Measurements from ENCODE around the gene IDH1.
"Not testable (repeated sequence)": the region's sequence is repeated elsewhere in the genome, so short reads cannot be mapped to it uniquely, and the experiment has no call there.

The IDH1 gene

DNA sequence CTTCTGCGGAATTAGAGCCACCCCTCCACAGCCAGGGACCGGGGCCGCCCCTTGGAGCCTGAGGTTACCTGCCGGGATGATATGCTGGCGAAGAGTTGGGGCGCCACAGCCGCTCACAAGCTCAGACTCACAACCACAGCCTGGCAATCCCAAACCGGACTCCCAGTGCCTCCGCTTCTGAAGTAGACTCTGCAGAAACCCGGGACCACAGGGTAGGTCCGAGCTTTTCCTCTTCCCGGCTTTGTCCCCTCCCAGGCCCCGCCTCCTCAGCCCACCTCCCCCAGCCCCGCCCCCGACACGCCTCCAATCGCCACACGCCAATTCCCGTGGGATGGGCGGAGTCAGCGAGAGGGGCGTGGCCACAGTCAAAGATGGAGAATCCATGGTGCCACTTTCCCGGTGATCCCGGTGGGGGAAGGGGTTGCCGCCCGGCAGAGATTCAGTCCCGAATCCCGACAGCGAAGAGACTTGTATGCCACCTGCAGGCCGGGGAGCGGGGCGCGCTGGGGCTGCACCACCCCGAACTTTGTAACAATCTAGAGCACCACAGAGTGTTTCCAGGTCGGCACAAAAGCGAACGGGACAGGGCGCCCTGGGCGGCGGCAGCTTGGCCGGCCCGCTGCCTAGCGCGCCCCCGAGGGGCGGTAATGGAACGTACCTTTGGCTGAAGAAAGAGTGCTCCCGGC, at the start of gene IDH1:
Gene IDH1 (minus strand): TSS at position 201 of the 686 bp plus-strand sequence. CDS start 3,520 bp downstream, outside the sequence.
- DNase-seq (ENCODE audit: low read depth), result peak; percentile 88

DNA sequence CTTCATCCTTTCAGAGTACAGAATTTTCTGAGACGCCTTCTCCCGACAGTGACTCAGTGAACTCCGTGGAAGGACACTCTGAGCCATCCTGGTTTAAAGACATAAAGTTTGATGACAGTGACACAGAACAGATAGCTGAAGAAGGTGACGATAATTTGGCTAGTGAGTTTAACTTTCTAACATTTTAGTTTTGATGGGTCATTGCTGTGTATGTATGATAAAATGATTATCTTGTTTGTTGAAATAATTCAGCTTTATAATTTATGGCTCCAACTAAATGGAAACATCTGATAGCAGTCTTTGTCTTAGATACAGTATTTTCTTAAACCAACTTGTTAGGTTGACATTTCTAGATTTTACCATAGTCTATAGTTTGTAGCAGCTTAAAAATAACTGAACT, 49.3 kb upstream of the IDH1 start:
- no peak for DNase-seq (ENCODE audit: low read depth)

DNA sequence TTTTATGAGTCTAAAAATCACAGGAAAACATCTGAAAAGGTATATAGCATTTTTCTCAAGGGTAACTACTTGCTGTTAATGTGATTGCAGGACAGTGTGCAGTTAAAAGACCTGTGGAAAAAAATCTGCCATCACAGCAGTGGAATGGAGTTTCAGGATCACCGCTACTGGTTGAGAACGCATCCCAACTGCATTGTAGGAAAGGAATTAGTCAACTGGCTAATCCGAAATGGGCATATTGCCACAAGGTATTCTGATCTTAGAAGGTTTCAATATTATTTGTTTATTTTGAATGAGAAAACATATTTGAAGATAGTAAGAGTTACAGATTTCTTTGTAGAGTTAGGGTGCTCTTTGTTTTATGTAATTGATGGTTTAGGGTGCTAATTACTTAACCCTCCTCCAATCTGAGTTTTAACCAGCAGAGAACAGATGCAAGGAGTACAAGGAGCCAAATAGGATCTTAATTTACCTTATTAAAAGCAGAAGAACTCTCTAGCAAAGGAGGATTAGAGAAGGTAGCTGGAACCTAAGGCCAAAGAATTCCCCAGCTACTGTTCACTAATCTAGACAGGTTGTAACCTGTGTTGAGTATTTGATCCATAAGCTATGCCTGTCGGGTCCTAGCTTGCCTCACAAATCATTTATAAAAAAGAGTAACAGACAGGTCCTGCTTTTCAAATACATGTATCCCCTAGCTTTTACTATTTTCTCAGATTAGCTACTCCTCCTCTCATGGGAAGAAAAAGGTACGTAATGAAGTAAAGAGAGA, 46.2 kb upstream of the IDH1 start:
- DNase-seq (ENCODE audit: low read depth), result no peak

DNA sequence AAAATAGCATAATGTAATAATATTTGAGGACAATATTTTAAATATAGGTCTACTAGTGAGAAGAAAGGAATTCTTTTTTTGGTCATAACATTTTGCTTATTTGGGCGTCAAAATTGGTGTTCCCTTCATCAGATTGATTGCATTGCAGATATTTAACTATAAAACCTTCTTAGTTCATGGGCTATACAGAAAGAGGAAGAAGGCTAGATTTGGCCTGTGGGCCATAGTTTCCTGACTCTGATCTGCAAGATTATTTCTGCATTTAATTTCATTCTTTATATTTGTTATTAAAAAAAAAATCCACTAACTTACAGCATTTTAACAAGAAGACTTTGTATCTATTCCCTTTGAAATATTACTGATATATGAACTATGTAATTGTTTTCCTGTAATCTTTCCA, 43.1 kb upstream of the IDH1 start:
- no peak for DNase-seq (ENCODE audit: low read depth)

DNA sequence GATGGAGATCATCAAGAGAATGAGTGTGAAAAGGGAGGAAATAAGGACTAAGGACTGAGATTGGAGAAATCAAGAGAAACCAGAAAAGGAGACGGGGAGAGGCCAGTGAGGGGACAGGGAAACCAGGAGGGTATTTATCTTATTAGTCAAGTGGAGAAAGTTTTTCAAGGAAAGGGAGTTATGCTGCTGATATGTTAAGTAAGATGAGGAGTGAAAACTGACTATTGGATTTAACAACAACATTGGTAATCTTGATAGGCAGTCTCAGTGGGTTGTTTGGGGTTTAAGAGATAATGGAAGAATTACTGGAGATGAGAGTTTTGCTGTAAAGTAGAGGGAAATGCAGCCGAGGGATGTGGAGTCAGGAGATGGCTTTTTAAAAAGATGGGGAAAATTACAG, 41.7 kb upstream of the IDH1 start:
- no peak for DNase-seq (ENCODE audit: low read depth)

DNA sequence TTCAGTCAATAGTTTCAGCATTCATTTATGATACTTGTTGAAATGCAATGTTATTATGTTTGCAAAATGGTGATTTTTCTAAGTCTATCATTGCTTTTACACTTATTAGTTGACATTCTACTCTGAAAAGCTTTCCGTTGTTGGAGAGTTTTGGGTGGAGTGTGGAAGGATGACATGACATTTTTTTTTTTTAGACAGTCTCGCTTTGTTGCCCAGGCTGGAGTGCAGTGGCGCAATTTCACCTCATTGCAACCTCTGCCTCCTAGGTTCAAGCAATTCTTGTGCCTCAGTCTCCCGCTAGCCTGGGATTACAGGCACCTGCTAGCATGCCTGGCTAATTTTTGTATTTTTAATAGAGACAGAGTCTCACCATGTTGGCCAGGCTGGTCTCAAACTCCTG, 41.0 kb upstream of the IDH1 start:
- DNase-seq (ENCODE audit: low read depth), result no peak

DNA sequence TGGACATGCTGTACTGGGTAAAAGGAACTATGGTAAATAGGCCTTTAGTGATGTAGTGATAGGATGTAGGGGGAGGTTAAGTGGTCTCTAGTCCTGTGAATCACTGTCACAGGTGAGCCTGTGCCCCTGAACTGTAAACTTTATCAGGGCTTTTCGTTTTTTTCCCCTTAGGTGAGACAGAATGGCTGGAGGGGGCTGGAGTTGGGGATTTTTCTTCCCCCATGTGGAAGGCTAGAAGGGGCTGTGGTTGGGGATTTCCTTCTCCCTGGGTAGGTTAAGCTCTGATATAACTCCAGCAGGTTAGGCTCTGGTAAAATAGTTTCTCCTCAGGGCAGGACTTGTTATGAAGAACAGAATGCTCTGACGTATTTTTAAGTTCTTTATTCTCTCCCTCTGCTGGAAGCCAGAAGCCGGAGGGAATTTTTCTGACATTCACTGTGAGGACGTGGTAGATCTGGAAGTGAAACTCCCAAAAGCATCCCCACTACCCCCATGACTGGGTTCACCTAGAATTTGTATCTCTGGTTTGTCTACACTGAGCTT, 39.7 kb upstream of the IDH1 start:
- no peak for DNase-seq (ENCODE audit: low read depth)

DNA sequence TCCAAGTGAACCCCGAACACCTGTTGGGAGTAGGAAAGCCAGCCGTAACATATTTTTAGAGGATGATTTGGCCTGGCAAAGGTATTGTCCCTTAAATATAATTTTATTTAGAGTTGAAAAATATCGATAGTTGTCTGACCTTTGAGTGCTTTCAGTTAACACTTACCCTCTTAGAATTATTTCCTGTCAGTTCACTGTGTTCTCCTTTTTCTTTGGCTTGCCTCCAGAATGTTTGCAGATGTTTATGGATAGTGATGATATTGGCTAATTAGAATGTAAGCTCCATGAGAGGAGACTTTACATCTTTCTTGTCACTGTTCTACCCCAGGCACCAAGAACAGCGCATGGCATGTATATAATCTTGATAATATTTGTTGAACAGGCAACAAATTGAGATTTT, 31.0 kb upstream of the IDH1 start:
- no peak for DNase-seq (ENCODE audit: low read depth)

DNA sequence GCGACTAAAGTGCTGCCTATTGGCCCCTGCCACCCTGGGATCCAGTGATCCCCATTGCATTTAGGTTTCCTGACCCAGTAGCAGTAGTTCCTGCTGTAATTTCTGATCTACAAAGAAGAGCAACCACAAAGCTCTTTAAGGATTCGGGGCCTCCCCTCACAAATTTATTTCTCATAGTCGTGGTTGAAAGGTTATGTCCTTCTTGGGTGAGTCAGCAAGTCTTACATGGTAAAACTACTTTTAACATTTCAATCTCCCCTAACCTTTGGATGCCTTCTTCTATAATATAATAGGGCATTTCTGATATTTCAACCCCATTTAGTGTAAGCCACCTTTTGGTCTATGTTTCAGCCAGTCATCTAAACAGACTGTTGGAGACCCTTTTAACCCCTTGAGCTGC, 26.1 kb upstream of the IDH1 start:
- DNase-seq (ENCODE audit: low read depth), result peak; percentile 35

DNA sequence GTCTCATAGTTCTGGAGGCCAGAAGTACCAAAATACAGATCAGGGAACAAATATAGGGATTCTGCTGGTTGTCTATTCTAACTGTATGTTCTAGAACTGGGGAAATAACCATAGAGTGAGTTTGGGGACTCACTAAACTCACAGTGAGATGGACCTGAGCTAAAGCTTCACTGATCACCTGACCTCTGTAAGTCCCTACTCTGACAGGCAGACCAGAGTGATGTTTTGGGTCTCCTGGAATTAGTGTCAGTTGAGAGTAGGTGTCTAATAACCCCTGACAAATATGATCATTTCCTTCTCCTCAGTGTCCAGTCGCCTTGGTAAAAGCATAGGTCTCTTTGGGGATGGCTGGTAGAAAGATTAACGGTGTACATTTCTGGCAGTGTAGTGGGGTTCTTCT, 25.4 kb upstream of the IDH1 start:
- no peak for DNase-seq (ENCODE audit: low read depth)

DNA sequence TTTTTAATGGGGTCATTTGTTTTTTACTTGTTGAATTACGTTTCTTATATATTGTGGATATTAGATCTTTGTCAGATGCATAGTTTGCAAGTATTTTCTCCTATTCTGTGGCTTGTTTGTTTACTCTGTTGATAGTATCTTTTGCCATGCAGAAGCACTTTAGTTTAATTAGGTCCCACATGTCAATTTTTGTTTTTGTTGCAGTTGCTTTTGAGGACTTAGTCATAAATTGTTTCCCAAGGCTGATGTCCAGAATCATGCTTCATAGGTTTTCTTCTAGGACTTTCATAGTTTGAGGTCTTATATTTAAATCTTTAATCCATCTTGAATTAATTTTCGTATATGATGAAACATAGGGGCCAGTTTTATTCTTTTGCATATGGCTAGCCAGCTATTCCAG, 24.4 kb upstream of the IDH1 start:
- no peak for DNase-seq (ENCODE audit: low read depth)

DNA sequence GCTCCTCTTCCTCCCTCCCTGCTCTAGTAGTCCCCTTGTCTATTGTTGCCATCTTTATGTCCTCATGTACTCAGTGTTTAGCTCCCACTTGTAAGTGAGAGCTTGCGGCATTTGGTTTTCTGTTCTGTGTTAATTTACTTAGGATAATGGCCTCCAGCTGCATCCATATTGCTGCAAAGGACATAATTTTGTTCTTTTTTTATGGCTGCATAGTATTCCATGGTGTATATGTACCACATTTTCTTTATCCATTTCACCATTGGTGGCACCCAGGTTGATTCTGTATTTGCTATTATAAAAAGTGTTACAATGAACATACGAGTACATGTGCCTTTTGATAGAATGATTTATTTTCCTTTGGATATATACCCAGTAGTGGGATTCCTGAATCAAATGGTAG, 23.7 kb upstream of the IDH1 start:
- DNase-seq (ENCODE audit: low read depth), result no peak

DNA sequence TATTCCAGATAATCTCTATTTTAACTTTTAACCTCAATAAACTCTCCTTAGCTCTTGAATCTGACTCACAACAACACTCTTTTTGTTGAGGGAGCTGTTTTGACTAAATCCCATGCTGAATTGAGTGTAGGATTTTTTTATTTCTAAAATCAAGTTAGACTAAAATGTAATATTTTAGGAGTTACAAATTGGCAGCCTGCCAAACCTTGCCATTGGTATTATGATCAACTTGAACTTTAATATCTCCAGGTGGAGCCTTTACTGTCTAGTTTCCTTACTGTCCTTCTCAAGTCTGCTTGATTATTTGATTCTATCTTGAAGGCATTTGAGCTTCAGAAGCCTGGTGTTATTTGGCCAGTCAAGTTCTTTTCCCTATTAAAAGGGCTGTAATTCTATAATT, 19.9 kb upstream of the IDH1 start:
- DNase-seq (ENCODE audit: low read depth), result no peak

DNA sequence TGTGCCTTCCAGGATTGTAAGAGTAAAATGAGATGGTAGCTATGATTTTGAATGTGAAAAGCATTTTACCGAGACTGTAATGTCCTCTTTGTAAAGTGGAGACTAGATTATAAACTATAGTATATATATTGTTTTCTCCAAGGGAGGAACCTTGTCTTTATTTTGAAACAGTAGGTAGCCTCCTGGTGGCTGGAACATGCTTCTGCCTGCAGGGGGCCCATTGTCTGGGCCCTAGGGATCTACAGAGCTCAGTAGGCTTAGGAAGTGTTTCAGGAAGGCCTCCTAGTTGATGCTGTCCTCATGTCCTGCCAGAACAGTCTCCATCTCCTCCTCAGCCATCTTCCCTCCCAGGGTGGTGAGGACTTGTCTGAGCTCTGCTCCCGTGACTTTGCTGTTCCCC, 14.2 kb upstream of the IDH1 start:
- DNase-seq (ENCODE audit: low read depth), result no peak

DNA sequence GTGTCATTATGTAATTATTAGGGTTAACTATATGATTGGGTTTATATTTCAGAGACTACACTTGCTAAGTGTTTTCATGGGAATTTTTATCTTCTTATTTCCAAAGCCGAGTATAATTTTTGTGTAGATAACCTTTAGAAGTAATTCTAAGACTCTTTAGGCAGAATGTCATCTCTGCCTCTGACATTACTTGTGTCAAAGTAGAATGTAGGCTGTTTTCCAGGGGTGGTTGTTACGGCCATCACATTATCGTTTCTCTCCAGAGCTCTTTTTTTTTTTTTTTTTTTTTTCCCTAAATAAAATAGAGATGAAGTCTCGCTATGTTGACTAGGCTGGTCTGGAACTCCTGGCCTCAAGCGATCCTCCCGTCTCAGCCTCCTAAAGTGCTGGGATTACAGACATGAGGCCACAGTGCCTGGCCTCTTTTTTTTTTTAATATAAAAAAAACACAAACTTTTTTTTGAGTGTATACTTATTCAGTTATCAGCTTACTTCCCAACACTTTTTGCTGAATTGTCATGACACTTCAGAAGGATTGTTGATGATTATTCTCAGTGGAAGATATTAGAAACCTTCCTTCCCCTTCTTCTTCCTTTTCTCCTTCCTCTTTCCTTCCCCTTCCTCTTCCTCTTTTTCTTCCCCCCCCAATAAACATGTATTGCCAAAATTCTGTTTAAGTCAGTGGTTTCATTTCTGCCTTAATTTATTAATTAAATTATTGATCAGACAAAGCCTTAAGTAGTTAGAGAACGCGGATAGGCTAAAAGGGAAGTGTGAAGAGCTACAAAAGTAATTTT, 13.5 kb upstream of the IDH1 start:
- no peak for DNase-seq (ENCODE audit: low read depth)

DNA sequence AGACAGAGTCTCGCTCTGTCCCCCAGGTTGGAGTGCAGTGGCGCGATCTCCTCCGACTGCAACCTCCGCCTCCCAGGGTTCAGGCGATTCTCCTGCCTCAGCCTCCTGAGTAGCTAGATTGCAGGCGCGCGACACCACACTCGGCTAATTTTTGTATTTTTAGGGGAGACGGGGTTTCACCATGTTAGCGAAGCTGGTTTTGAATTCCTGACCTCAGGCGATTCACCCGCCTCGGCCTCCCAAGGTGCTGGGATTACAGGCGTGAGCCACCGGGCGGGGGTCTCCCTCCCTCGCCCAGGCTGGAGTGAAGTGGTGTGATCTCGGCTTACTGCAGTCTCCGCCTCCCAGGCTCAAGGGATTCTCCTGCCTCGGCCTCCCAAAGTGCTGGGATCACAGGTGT, 12.7 kb upstream of the IDH1 start:
- not testable (repeated sequence) for DNase-seq (ENCODE audit: low read depth)

DNA sequence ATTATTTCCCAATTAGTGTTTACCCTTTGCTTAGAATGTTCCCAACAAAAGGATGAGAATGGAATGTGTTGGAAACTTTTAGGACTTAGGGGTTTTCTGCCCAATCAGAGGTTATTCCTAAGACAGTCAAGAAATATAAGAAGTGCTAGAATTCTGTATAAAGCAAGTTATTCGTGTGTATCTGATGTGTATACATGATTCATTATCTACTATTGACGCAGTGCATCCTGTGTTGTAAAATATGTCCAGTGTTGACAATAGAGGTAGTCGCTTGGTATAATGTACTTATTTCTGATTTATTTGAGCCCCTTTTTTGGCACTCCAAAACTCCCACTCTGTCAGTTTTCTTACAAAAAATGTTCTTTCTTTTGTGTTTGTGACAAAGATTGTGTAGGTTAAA, 12.1 kb upstream of the IDH1 start:
- no peak for DNase-seq (ENCODE audit: low read depth)

DNA sequence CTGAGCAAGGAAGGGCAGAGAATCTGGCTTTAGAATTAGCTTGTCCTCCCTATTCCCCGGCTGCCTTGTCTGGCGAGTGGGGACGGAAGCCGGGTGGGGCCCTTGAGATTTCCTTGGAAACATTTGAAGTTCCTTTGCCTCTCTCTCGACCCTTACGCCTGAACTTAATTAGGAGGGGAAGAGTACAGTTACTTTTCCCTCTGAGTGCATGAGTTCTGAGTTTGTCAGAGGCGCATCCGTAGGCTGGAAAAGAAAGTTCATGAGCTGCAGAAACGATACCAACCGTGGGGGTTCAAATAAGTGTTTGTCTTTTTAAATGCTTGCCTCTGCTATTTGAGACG, 11.7 kb upstream of the IDH1 start:
- DNase-seq (ENCODE audit: low read depth), result no peak

DNA sequence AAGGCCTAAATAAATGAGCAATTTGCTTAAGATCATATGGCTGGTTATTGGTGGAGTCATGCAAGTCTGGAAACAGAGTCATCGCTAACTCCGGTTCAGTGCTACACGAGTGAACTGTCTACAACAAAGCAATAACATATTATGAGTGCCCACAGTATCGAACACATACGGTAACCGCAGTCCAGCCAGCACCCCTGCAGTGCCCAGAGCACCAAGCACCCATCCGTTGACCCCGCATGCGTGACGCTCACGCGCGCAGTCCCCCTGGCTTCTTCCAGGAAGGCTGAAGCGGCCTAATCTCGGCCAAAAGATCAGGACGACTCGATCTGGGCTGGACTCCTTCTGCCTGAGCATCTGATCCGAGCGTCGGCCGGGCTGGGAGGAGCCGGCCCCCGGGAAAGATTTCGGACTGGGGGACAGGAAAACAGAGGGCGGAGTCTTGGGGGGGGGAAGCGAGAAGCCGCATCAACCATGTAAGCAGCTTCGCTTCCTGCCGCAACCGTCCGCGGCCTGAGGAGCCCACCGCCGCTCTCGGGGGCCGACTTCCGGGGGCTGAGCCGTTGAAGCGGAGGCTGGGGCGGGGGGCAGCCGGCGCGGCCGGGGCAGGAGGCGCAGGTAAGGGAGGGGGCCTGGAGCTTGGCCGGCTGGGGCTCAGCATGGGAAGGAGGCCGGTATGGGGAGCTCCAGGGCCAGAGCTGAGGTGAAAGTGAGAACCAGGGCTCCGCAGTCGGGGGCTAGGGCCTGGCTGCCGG, 11.1 kb upstream of the IDH1 start, which contains the start of gene PIKFYVE:
Gene PIKFYVE (plus strand): TSS at position 455 of the 752 bp plus-strand sequence. CDS start 5,265 bp downstream, outside the sequence.
- DNase-seq (ENCODE audit: low read depth), result peak; percentile 96

DNA sequence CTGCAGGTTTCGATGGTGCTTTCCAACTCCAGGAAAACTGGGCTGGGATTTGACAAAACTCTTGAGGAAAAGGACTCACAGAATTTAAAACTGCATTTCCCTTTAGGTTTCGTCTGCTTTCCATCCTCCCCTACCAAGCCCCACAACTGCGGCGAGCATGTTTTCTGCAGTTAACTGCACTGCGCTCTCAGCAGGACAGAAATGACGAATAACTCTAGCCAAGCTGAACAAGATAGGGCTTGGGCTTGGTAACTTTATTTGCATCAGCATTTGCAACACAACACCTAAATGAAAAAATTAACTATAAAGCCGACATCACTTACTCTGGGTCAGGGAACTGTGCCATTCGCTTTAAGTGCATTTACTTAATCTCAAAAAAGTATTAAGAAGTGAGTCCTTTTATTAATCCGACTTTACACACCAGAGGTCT, 10.5 kb upstream of the IDH1 start:
- DNase-seq (ENCODE audit: low read depth), result no peak

DNA sequence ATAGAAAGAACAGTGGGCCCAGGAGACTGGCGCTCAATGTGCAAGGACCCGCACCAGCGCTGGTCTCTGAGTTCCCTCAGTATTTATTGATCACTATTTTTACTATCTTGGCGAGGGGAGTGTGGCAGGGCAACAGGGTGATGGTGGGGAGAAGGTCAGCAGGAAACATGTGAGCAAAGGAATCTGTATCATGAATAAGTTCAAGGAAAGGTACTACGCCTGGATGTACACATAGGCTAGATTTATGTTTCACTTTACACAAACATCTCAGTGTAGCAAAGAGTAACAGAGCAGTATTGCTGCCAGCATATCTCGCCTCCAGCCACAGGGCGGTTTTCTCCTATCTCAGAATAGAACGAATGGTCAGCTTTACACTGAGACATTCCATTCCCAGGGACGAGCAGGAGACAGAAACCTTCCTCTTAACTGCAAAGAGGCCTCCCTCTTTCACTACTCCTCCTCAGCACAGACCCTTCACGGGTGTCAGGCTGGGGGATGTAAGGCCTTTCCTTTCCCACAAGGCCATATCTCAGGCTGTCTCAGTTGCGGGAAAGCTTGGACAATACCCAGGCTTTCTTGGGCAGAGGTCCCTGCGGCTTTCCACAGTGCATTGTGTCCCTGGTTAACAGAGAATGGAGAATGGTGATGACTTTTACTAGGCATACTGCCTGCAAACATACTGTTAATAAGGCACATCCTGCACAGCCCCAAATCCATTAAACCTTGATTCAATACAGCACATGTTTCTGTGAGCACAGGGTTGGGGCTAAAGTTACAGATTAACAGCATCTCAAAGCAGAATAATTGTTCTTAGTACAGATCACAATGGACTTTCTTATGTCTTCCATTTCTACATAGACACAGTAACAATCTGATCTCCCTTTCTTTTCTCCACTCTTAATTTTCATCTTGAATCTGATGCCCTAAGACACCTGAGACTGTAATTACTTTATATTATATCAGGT, 2.3 kb upstream of the IDH1 start:
- not testable (repeated sequence) for DNase-seq (ENCODE audit: low read depth)
